ENCODE data around the gene ADAM22.

DNA sequence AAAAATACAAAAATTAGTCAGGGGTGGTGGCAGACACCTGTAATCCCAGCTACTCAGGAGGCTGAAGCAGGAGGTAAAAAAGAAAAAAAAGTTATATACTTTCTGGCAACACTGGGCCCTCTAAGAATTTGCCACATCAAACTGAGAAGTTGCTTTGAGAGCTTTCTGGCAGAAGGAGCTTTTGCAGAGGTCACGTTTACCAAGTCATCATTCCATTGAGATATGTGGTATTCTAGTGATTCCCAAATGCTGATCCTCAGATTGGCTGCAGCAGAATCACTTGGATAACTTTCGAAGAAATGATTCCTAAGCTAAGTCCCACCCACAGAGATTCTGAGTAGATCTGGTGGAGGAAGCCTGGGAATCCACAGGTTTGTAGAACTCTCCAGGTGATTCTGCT lies 80.5 kb downstream of the ADAM22 start:
- TF ChIP-seq EZH2 (IDR thresholded peaks at IDR 0.05) (no peak), POLR2AphosphoS5 (IDR thresholded peaks at IDR 0.05; ENCODE audit: borderline replicate concordance, low read depth, low read length) (no peak), FOXP2 (optimal IDR thresholded peaks at IDR 0.05; ENCODE audit: control extremely low read depth, extremely low read length, insufficient read depth) (no peak)
